Stimulated activated CD4-positive, alpha-beta T cell treated with anti-CD3 and anti-CD28 coated beads, Interleukin-1b, Interleukin-23, amount 100 ng/mL, for 48 hours (primary cell): ENCODE results near the gene VWA5A.
A peak's percentile ranks its signal among the peaks of the same experiment; 100 is the strongest.

Source experiments
- DNase-seq: peaks from one replicate; pipeline ENCODE4 v3.0.0-alpha.2; 2020

VWA5A gene

GRCh38 chr11:124172101-124172500, 56.9 kb downstream of the VWA5A start:
- DNase-seq = no peak

GRCh38 chr11:124172599-124172998, 57.3 kb downstream of the VWA5A start:
- no peak for DNase-seq

- no peak for DNase-seq
Observed at GRCh38 chr11:124174001-124174583, 58.8 kb downstream of the VWA5A start.

- DNase-seq = no peak
Observed at GRCh38 chr11:124176925-124177715, 61.9 kb downstream of the VWA5A start.

- no peak for DNase-seq
Observed at GRCh38 chr11:124179310-124179709, 64.1 kb downstream of the VWA5A start.

- no peak for DNase-seq
Observed at GRCh38 chr11:124183068-124183467, 67.8 kb downstream of the VWA5A start, which contains the start of gene OR10D3. OR10D3 (plus strand) TSS chr11:124183345; CDS start chr11:124185270, 1,925 bp downstream.

- no peak for DNase-seq
Observed at GRCh38 chr11:124190298-124191139, 75.3 kb downstream of the VWA5A start.

GRCh38 chr11:124193221-124194010, 78.2 kb downstream of the VWA5A start:
- DNase-seq = no peak

- DNase-seq = no peak
Observed at GRCh38 chr11:124194293-124195188, 79.3 kb downstream of the VWA5A start.

GRCh38 chr11:124195189-124195734, 80.0 kb downstream of the VWA5A start:
- DNase-seq = peak; percentile 27
